Fibroblast of the aortic adventitia (primary cell): ENCODE data around the gene CUX1. TPM values are rescaled to one million over a fixed set of nuclear protein-coding genes. Genes with fewer than 3 reads are reported as not detected.

Experiments
- DNase-seq: peaks from one replicate; pipeline ENCODE4 v3.0.0-alpha.2; 2010; ENCODE audit warnings: low read depth
- H3K4me3 ChIP-seq: 2 replicates; pipeline ENCODE4 v1.5.1; 2011; ENCODE audit warnings: low read depth, mild to moderate bottlenecking, control low read depth, low read length, moderate library complexity
- total RNA-seq: library from RNA; depleted of rRNA; stranded (reverse); fragments of >200 nt; gene quantifications from 2 replicates; pipeline ENCODE4 v1.2.3, GENCODE V29; 2012; ENCODE audit warnings: low replicate concordance
- TF ChIP-seq, protein P1 (sequence below): IDR thresholded peaks from 2 replicates; pipeline ENCODE4 v1.5.1; 2011; ENCODE audit warnings: mild to moderate bottlenecking, low read length, control low read depth, inconsistent platforms; ENCODE audit not compliant: insufficient read depth

Gene CUX1
- total RNA-seq, 1 donor, result 44.2 TPM

DNA sequence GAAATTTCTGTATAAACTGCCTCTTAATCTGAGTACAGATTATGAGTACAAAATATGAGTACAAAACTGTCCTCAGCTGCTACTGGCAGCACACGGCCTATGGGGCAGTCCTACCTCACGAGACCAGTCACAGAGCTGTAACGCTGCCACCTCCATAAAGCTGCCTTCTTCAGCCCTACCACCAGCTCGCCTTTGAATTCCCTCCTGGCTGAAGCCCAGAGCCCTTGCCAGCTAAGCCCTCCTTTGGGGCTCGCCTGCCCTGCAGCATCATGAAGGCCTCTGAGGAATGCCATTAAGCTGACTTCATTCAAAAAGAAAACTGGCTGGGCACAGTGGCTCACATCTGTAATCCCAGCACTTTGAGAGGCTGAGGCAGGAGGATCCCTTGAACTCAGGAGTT, 289.2 kb downstream of the CUX1 start:
- no peak overlapping the region for H3K4me3 ChIP-seq
- DNase-seq, result no peak
- TF ChIP-seq, protein P1, sequence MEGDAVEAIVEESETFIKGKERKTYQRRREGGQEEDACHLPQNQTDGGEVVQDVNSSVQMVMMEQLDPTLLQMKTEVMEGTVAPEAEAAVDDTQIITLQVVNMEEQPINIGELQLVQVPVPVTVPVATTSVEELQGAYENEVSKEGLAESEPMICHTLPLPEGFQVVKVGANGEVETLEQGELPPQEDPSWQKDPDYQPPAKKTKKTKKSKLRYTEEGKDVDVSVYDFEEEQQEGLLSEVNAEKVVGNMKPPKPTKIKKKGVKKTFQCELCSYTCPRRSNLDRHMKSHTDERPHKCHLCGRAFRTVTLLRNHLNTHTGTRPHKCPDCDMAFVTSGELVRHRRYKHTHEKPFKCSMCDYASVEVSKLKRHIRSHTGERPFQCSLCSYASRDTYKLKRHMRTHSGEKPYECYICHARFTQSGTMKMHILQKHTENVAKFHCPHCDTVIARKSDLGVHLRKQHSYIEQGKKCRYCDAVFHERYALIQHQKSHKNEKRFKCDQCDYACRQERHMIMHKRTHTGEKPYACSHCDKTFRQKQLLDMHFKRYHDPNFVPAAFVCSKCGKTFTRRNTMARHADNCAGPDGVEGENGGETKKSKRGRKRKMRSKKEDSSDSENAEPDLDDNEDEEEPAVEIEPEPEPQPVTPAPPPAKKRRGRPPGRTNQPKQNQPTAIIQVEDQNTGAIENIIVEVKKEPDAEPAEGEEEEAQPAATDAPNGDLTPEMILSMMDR, result no peak

- H3K4me3 ChIP-seq, result no peak overlapping the region
- DNase-seq, result no peak
- TF ChIP-seq, protein P1, result no peak
Observed at GRCh38 chr7:102107474-102108104, 290.2 kb downstream of the CUX1 start.

DNA sequence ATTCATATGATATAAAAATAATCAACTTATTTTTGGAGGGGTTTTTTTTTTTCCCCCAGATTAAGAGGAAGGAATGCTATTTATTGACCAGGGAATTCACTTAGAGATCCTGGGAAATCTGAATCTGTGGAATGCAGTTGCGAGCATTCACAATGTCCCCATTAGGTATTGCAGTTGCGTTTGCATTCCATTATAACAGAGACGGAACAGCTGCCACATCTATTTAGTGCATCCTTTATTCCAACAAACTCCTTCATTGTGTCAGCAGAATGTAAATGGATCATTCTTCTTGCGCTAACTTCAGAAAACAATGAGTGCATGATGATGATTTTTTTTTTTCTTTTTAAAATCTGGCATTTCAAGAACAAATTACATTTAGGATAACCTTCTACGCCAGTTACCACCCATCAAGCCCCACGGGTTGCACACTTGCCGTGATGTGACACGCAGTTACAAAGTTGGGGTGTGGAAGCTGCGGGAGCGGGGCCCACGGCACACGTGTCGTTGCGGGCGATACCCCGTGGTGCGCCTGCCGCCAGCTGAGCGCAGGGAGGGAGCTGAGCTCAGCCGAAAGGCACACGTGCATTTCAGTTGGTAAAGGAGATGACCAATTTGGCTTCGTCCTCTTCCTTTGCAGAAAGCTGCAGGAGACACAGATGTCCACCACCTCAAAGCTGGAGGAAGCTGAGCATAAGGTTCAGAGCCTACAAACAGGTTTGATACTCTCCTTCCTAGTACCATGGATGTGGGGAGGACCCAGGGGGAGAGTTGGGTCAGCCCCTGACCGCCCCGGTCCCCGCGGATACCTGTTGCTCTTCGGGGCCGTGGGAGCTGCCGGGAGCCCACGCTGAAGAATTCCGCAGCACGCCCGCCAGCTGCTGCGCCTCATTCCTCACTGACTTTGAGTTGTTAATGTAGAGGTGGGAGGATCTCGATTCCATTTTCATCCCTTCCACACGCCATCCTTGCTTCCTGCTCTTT, 293.9 kb downstream of the CUX1 start:
- H3K4me3 ChIP-seq, result no peak overlapping the region
- no peak for DNase-seq
- TF ChIP-seq, protein P1, result no peak

DNA sequence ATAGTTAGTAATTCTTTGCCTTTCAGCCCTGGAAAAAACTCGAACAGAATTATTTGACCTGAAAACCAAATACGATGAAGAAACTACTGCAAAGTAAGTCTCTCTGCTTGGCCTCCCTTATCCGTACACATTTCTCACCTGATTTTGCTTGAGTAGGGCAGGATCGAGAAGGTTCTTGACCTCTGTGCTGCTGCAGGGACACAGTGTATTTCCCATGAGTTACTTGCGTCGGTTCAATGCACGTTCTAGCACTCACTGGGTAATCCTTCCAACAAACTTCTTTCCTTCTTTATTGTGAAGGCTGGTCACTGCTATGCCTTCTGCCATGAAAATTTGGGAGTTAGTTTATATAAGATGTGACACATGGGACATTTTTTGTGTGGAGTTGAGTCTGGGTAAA, 297.8 kb downstream of the CUX1 start:
- TF ChIP-seq, protein P1, result no peak
- no peak for DNase-seq
- H3K4me3 ChIP-seq, result no peak overlapping the region

GRCh38 chr7:102115931-102116330, 298.5 kb downstream of the CUX1 start:
- DNase-seq, result no peak
- TF ChIP-seq, protein P1, result no peak
- H3K4me3 ChIP-seq, result no peak overlapping the region

DNA sequence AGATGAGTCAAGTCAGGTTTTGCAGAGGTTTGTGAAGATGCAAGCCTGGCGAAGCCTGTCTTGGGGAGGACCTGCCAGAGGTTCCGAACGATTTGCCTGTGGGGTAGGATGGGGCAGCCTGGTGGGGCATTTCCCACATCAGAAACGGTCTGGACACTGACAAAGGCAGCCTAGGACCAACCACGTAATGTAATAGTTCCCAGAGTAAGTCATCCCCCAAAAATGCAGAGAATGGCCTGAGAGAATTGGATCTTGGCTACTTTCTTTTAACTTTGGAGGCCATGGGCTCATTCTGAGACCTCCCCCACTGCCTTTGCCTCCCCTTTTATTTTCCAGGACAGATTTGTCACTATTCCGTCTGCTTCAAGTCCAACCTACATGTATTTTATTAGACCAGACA, 300.3 kb downstream of the CUX1 start:
- TF ChIP-seq, protein P1, result no peak
- DNase-seq, result peak; percentile 73
- no peak overlapping the region for H3K4me3 ChIP-seq
